Hepatocyte (in vitro differentiated cells): ENCODE data around the gene VPS13D. TPM values are rescaled to one million over a fixed set of nuclear protein-coding genes. Genes with fewer than 3 reads are reported as not detected.

ENCODE experiments used
- DNase-seq: peaks from one replicate; pipeline ENCODE4 v3.0.0-alpha.2; 2016; ENCODE audit warnings: low spot score
- H2AFZ ChIP-seq: fragments of 200-600 bp; sonication (generic); 2 replicates; pipeline ENCODE4 v1.6.0; 2016; ENCODE audit warnings: antibody characterized with exemption, mild to moderate bottlenecking
- H3K27ac ChIP-seq: fragments of 200-600 bp; sonication (generic); 2 replicates; pipeline ENCODE4 v1.5.1; 2016; ENCODE audit warnings: mild to moderate bottlenecking
- H3K27me3 ChIP-seq: fragments of 200-600 bp; sonication (generic); 2 replicates; pipeline ENCODE4 v1.6.1; 2016
- H3K36me3 ChIP-seq: fragments of 200-600 bp; sonication (generic); replicated peaks from 2 replicates; pipeline ENCODE4 v1.5.1; 2016; ENCODE audit warnings: low read depth; ENCODE audit not compliant: insufficient read depth
- H3K4me1 ChIP-seq: fragments of 200-600 bp; sonication (generic); 2 replicates; pipeline ENCODE4 v1.5.1; 2016; ENCODE audit warnings: mild to moderate bottlenecking, moderate library complexity; ENCODE audit not compliant: insufficient read depth
- H3K4me2 ChIP-seq: fragments of 200-600 bp; sonication (generic); 2 replicates; pipeline ENCODE4 v1.6.0; 2016
- H3K4me3 ChIP-seq: fragments of 200-600 bp; sonication (generic); 2 replicates; pipeline ENCODE4 v1.5.1; 2016; ENCODE audit warnings: mild to moderate bottlenecking
- H3K79me2 ChIP-seq: fragments of 200-600 bp; sonication (generic); 2 replicates; pipeline ENCODE4 v1.6.0; 2017; ENCODE audit warnings: mild to moderate bottlenecking
- H3K9me2 ChIP-seq: fragments of 200-600 bp; sonication (generic); replicated peaks from 2 replicates; pipeline ENCODE4 v1.6.0; 2017; ENCODE audit warnings: mild to moderate bottlenecking; ENCODE audit not compliant: insufficient read depth
- H3K9me3 ChIP-seq: fragments of 200-600 bp; sonication (generic); 2 replicates; pipeline ENCODE4 v1.5.1; 2016; ENCODE audit warnings: low read depth, mild to moderate bottlenecking
- H4K20me1 ChIP-seq: fragments of 200-600 bp; sonication (generic); 2 replicates; pipeline ENCODE4 v1.6.0; 2016; ENCODE audit warnings: mild to moderate bottlenecking; ENCODE audit not compliant: insufficient read depth, poor library complexity, severe bottlenecking
- CTCF ChIP-seq: fragments of 200-600 bp; sonication (generic); IDR thresholded peaks from 2 replicates; pipeline ENCODE4 v1.5.1; 2016; ENCODE audit warnings: antibody characterized with exemption, mild to moderate bottlenecking; ENCODE audit not compliant: poor library complexity
- EZH2 ChIP-seq: fragments of 200-600 bp; sonication (generic); IDR thresholded peaks from 2 replicates; pipeline ENCODE4 v1.6.1; 2016; ENCODE audit warnings: antibody characterized with exemption, mild to moderate bottlenecking, borderline replicate concordance
- EZH2phosphoT487 ChIP-seq: fragments of 200-600 bp; sonication (generic); IDR thresholded peaks from one replicate; pipeline ENCODE4 v1.6.1; 2018; ENCODE audit warnings: antibody characterized with exemption, mild to moderate bottlenecking, low read depth, moderate library complexity; ENCODE audit not compliant: unreplicated experiment, severe bottlenecking
- whole genome bisulfite sequencing: methylation state at CpG from one replicate; pipeline ENCODE4 v1.1.6; 2016; ENCODE audit warnings: low lambda C conversion rate; ENCODE audit errors: missing lambda C conversion rate; 5-methylcytosine and 5-hydroxymethylcytosine counted together
- polyA plus RNA-seq: library from polyadenylated mRNA; unstranded; fragments of >200 nt; fragmentation: Nextera tagmentation; extraction: Ambion mirVana; gene quantifications from 2 replicates; pipeline ENCODE4 v1.2.1, GENCODE V29; 2016
- total RNA-seq: library from RNA; depleted of rRNA; stranded (reverse); fragments of >200 nt; gene quantifications from 2 replicates; pipeline ENCODE4 v1.2.3, GENCODE V29; 2014

Gene VPS13D
- total and polyA plus RNA-seq, 2 experiments from 2014 or later: 7.3 to 32.2 TPM

GRCh38 chr1:12326986-12327385, 97.2 kb downstream of the VPS13D start:
- no peaks in the 10 kb centered on the region for H3K9me2 ChIP-seq
- H3K4me3 ChIP-seq: no peak overlapping the region
- no peaks in the 10 kb centered on the region for H3K79me2 ChIP-seq
- TF ChIP-seq CTCF: no peak
- no peak for TF ChIP-seq EZH2phosphoT487
- TF ChIP-seq EZH2: no peak
- H4K20me1 ChIP-seq: no peaks in the 10 kb centered on the region
- no peak for DNase-seq
- H3K4me1 ChIP-seq: no peaks in the 10 kb centered on the region
- H3K27me3 ChIP-seq: no peaks in the 10 kb centered on the region
- WGBS: 98% methylated on average over 5 of the region's 5 CpGs
- no peaks in the 10 kb centered on the region for H3K9me3 ChIP-seq
- H3K4me2 ChIP-seq: no peak overlapping the region
- H3K27ac ChIP-seq: no peak overlapping the region
- H3K36me3 ChIP-seq: peaks cover 2% of the 10 kb centered on the region
- H2AFZ ChIP-seq: no peak overlapping the region

- H2AFZ ChIP-seq: no peak overlapping the region
- TF ChIP-seq EZH2phosphoT487 (no peak), EZH2 (no peak), CTCF (no peak)
- no peaks in the 10 kb centered on the region for H3K9me2 ChIP-seq
- H3K9me3 ChIP-seq: no peaks in the 10 kb centered on the region
- H3K4me2 ChIP-seq: no peak overlapping the region
- H3K27ac ChIP-seq: no peak overlapping the region
- peaks cover 2% of the 10 kb centered on the region for H3K36me3 ChIP-seq
- no peaks in the 10 kb centered on the region for H3K27me3 ChIP-seq
- no peaks in the 10 kb centered on the region for H3K79me2 ChIP-seq
- no peak overlapping the region for H3K4me3 ChIP-seq
- no peak for DNase-seq
- no peaks in the 10 kb centered on the region for H3K4me1 ChIP-seq
- H4K20me1 ChIP-seq: no peaks in the 10 kb centered on the region
- 74% methylated on average over 7 of the region's 7 CpGs for WGBS
Observed at GRCh38 chr1:12327566-12327965, 97.7 kb downstream of the VPS13D start.

GRCh38 chr1:12333036-12333785, 103.4 kb downstream of the VPS13D start:
- TF ChIP-seq EZH2phosphoT487 (no peak), EZH2 (no peak), CTCF (no peak)
- Histone ChIP-seq H3K79me2 (no peaks in the 10 kb centered on the region), H3K4me1 (no peaks in the 10 kb centered on the region), H4K20me1 (no peaks in the 10 kb centered on the region), H3K4me2 (no peak overlapping the region), H3K36me3 (peaks cover 6% of the 10 kb centered on the region), H2AFZ (no peak overlapping the region), H3K9me2 (no peaks in the 10 kb centered on the region), H3K4me3 (no peak overlapping the region), H3K9me3 (no peaks in the 10 kb centered on the region), H3K27me3 (no peaks in the 10 kb centered on the region), H3K27ac (no peak overlapping the region)
- WGBS: 71% methylated on average over 11 of the region's 11 CpGs
- DNase-seq: no peak
